Measurements from ENCODE around the gene IL23A. TPM values are rescaled to one million over a fixed set of nuclear protein-coding genes. Genes with fewer than 3 reads are reported as not detected.
"Not testable (repeated sequence)": the region's sequence is repeated elsewhere in the genome, so short reads cannot be mapped to it uniquely, and the experiment has no call there.

The IL23A gene
- total and polyA plus RNA-seq, 12 donors, result 0.29 to 1.3 (median 0.64) TPM; not detected in 5

GRCh38 chr12:56346675-56347074 lies 8.0 kb downstream of the IL23A start:
- intact Hi-C loops (cut with DNase I), result no loop called here
- Histone ChIP-seq H3K27ac (no peak overlapping the region), H3K27me3 (no peaks in the 10 kb centered on the region), H3K4me3 (no peak overlapping the region), H3K4me1 (replicated peaks in 1 of 2) (no peaks in the 10 kb centered on the region), H3K9me3 (replicated peaks in 1 of 3) (no peaks in the 10 kb centered on the region), H3K36me3 (replicated peaks in 1 of 2) (peaks cover 0 to 90% of the 10 kb centered on the region in 2 donors)
- no peak for DNase-seq
- 83 to 90% (median 87%) methylated on average over 6 to 7 of the region's 7 CpGs for WGBS, 4 donors
- no peak for TF ChIP-seq POLR2A (IDR thresholded peaks at IDR 0.05)

GRCh38 chr12:56347255-56347654 lies 8.6 kb downstream of the IL23A start:
- DNase-seq; H3K4me3 ChIP-seq; H3K27me3 ChIP-seq; intact Hi-C loops (cut with DNase I); H3K9me3 ChIP-seq (replicated peaks in 1 of 3); H3K27ac ChIP-seq; H3K4me1 ChIP-seq (replicated peaks in 1 of 2): not testable (repeated sequence)
- 90 to 94% (median 92%) methylated on average over 9 of the region's 9 CpGs for WGBS, 4 donors
- H3K36me3 ChIP-seq (replicated peaks in 1 of 2), result peaks cover 0 to 93% of the 10 kb centered on the region in 2 donors

- H3K27ac ChIP-seq, result no peak overlapping the region
- H3K27me3 ChIP-seq, result no peaks in the 10 kb centered on the region
- H3K36me3 ChIP-seq (replicated peaks in 1 of 2), result peaks cover 0 to 93% of the 10 kb centered on the region in 2 donors
- 90 to 95% (median 93%) methylated on average over 5 of the region's 5 CpGs for WGBS, 4 donors
- no peaks in the 10 kb centered on the region for H3K4me1 ChIP-seq (replicated peaks in 1 of 2)
- TF ChIP-seq CTCF (IDR thresholded peaks at IDR 0.05) (no peak), POLR2A (IDR thresholded peaks at IDR 0.05) (no peak)
- intact Hi-C loops (cut with DNase I), result no loop called here
- no peak overlapping the region for H3K4me3 ChIP-seq
- no peak for DNase-seq
- no peaks in the 10 kb centered on the region for H3K9me3 ChIP-seq (replicated peaks in 1 of 3)
Observed at GRCh38 chr12:56348776-56349175, 10.1 kb downstream of the IL23A start.

- TF ChIP-seq POLR2A (IDR thresholded peaks at IDR 0.05), result no peak
- TF ChIP-seq CTCF (IDR thresholded peaks at IDR 0.05), result no peak
- no peaks in the 10 kb centered on the region for H3K4me1 ChIP-seq (replicated peaks in 1 of 2)
- no peak for DNase-seq
- peaks cover 0 to 98% of the 10 kb centered on the region in 2 donors for H3K36me3 ChIP-seq (replicated peaks in 1 of 2)
- no peaks in the 10 kb centered on the region for H3K9me3 ChIP-seq (replicated peaks in 1 of 3)
- no peaks in the 10 kb centered on the region for H3K27me3 ChIP-seq
- intact Hi-C loops (cut with DNase I), result loop anchor here (10.0 kb wide), 1 partner anchor 104 kb away; the partner anchor contains the start of gene MIP (in 2 of the 2)
- no peak overlapping the region for H3K4me3 ChIP-seq
- WGBS, 4 donors, result 81 to 87% (median 85%) methylated on average over 2 of the region's 2 CpGs
- no peak overlapping the region for H3K27ac ChIP-seq
Observed at GRCh38 chr12:56350662-56351061, 12.0 kb downstream of the IL23A start.

- no peak overlapping the region for H3K27ac ChIP-seq
- DNase-seq, result no peak
- peaks cover 0 to 98% of the 10 kb centered on the region in 2 donors for H3K36me3 ChIP-seq (replicated peaks in 1 of 2)
- H3K4me3 ChIP-seq, result no peak overlapping the region
- no peaks in the 10 kb centered on the region for H3K9me3 ChIP-seq (replicated peaks in 1 of 3)
- intact Hi-C loops (cut with DNase I), result loop anchor here (10.0 kb wide), 1 partner anchor 103 kb away; the partner anchor contains the start of gene MIP (in 2 of the 2)
- H3K4me1 ChIP-seq (replicated peaks in 1 of 2), result no peaks in the 10 kb centered on the region
- WGBS, 4 donors, result 94 to 100% (median 98%) methylated on average over 1 to 2 of the region's 2 CpGs
- no peaks in the 10 kb centered on the region for H3K27me3 ChIP-seq
- TF ChIP-seq CTCF (IDR thresholded peaks at IDR 0.05) (no peak), POLR2A (IDR thresholded peaks at IDR 0.05) (no peak)
Observed at GRCh38 chr12:56351325-56351724, 12.6 kb downstream of the IL23A start.
